Suprapubic skin (tissue), 4 donors: ENCODE data around the gene MYRFL. TPM values are rescaled to one million over a fixed set of nuclear protein-coding genes. Genes with fewer than 3 reads are reported as not detected.

Experiments used
- DNase-seq, 2 donors: peaks; one replicate each; pipeline ENCODE4 v3.0.0-alpha.2; 2019; ENCODE audit warnings: low spot score in 2 of 2
- H3K27ac ChIP-seq: fragments of 200-600 bp; sonication (generic); one replicate; pipeline ENCODE4 v1.5.1; 2019
- H3K27me3 ChIP-seq: fragments of 200-600 bp; sonication (generic); one replicate; pipeline ENCODE4 v1.5.1; 2019
- H3K36me3 ChIP-seq: fragments of 200-600 bp; sonication (generic); one replicate; pipeline ENCODE4 v1.5.1; 2019
- H3K4me1 ChIP-seq: fragments of 200-600 bp; sonication (generic); one replicate; pipeline ENCODE4 v1.5.1; 2019
- H3K4me3 ChIP-seq: fragments of 200-600 bp; sonication (generic); one replicate; pipeline ENCODE4 v1.5.1; 2019; ENCODE audit warnings: mild to moderate bottlenecking
- H3K9me3 ChIP-seq: fragments of 200-600 bp; sonication (generic); one replicate; pipeline ENCODE4 v1.5.1; 2019
- EP300 ChIP-seq: sonication (generic); formaldehyde crosslinking; IDR thresholded peaks from one replicate; pipeline ENCODE4 v1.6.1; 2017; ENCODE audit warnings: antibody characterized with exemption
- POLR2A ChIP-seq, 2 donors: fragments of 450-650 bp; IDR thresholded peaks; one replicate each; pipeline ENCODE4 v1.6.1; 2017; ENCODE audit warnings: antibody characterized with exemption in 2 of 2, mild to moderate bottlenecking in 2 of 2, moderate library complexity in 2 of 2
- POLR2AphosphoS5 ChIP-seq, 3 donors: sonication (generic); formaldehyde crosslinking; IDR thresholded peaks; one replicate each; pipeline ENCODE4 v1.6.1; 2017; ENCODE audit warnings: antibody characterized with exemption in 3 of 3
- WGBS: methylation state at CpG from one replicate; pipeline ENCODE4 v1.1.5; 2018; 5-methylcytosine and 5-hydroxymethylcytosine counted together
- total RNA-seq, 4 donors: library from RNA; depleted of rRNA; stranded (reverse); fragments of >200 nt; gene quantifications; one replicate each; pipeline ENCODE4 v1.1.0, GENCODE V29; 2016
- TF ChIP-seq, protein P1 (sequence below), 2 donors: fragments of 200-600 bp in 1 of 2; fragments of 450-650 bp in 1 of 2; sonication (generic) in 1 of 2; IDR thresholded peaks; one replicate each; pipeline ENCODE4 v1.5.1; 2016 to 2019; ENCODE audit warnings: antibody characterized with exemption in 2 of 2, mild to moderate bottlenecking in 1 of 2, moderate library complexity in 1 of 2

MYRFL gene
- total RNA-seq, 4 donors from 2014 or later, result 1.2 to 3.2 TPM; not detected in 2

DNA sequence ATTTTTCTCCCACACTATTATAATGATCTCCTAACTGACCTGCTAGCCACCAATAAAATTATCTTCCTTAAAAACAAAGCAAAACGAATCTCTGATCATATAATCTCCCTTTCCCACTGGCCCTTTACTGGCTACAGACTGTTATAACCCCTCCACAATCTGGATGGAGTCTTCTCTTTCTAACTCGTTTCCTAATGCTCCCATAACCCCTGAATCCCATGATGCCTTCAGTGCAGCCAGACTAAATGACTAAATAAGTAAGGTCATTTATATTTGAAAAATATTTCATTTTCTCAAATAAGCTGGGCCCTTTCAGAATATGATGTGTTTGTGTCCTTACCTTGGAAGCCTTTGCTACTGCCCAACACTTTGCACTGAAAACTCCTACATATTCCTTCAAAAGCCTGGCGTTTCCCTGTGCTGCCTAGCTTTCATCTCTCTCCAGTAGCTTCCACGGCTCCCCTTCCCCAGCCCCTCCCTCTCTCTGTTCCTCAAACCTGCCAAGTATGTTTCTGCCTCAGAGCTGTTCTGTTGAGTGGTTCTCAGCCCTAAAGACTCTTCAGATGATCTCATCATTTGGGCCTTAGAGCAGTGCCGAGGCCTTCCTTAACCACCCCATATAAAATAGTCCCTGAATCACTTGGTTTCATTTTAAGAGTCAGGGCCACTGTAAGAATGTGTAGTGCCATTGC is 91.7 kb downstream of the MYRFL start:
- no peaks in the 10 kb centered on the region for H3K4me1 ChIP-seq
- H3K27me3 ChIP-seq, result no peaks in the 10 kb centered on the region
- H3K9me3 ChIP-seq, result no peaks in the 10 kb centered on the region
- no peak overlapping the region for H3K27ac ChIP-seq
- no peak overlapping the region for H3K4me3 ChIP-seq
- TF ChIP-seq, protein P1, sequence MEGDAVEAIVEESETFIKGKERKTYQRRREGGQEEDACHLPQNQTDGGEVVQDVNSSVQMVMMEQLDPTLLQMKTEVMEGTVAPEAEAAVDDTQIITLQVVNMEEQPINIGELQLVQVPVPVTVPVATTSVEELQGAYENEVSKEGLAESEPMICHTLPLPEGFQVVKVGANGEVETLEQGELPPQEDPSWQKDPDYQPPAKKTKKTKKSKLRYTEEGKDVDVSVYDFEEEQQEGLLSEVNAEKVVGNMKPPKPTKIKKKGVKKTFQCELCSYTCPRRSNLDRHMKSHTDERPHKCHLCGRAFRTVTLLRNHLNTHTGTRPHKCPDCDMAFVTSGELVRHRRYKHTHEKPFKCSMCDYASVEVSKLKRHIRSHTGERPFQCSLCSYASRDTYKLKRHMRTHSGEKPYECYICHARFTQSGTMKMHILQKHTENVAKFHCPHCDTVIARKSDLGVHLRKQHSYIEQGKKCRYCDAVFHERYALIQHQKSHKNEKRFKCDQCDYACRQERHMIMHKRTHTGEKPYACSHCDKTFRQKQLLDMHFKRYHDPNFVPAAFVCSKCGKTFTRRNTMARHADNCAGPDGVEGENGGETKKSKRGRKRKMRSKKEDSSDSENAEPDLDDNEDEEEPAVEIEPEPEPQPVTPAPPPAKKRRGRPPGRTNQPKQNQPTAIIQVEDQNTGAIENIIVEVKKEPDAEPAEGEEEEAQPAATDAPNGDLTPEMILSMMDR (IDR thresholded peaks at IDR 0.05), result no peak
- no peak for TF ChIP-seq EP300
- no peak for TF ChIP-seq POLR2A (IDR thresholded peaks at IDR 0.05)
- no peak for TF ChIP-seq POLR2AphosphoS5 (IDR thresholded peaks at IDR 0.05)
- DNase-seq, result no peak
- WGBS, result 43% methylated on average over 5 of the region's 5 CpGs
- no peaks in the 10 kb centered on the region for H3K36me3 ChIP-seq

DNA sequence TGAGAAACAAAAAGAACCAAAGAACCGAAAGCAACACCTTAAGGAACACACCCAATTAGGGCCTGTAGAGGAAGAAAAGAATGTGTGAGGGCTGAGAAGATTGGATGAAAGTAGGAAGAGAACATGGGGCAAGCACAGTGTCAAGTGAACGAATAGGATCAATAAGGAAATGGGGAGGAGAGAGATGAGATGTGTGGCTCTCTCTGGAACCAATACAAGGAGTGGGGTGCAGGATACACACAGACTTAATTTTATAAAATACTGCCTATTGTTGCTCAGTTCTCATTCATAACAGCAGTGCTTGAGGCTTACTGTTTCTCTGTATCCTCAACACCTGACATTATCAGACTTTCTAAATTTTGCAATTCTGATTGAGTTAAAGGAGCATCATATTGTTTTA is 93.3 kb downstream of the MYRFL start:
- Histone ChIP-seq H3K36me3 (no peaks in the 10 kb centered on the region), H3K27ac (no peak overlapping the region), H3K27me3 (no peaks in the 10 kb centered on the region), H3K4me3 (no peak overlapping the region), H3K9me3 (no peaks in the 10 kb centered on the region), H3K4me1 (no peaks in the 10 kb centered on the region)
- WGBS, result 91% methylated on average over 2 of the region's 2 CpGs
- TF ChIP-seq, protein P1 (IDR thresholded peaks at IDR 0.05), result no peak
- no peak for TF ChIP-seq EP300
- TF ChIP-seq POLR2A (IDR thresholded peaks at IDR 0.05), result no peak
- no peak for TF ChIP-seq POLR2AphosphoS5 (IDR thresholded peaks at IDR 0.05)
- no peak for DNase-seq

DNA sequence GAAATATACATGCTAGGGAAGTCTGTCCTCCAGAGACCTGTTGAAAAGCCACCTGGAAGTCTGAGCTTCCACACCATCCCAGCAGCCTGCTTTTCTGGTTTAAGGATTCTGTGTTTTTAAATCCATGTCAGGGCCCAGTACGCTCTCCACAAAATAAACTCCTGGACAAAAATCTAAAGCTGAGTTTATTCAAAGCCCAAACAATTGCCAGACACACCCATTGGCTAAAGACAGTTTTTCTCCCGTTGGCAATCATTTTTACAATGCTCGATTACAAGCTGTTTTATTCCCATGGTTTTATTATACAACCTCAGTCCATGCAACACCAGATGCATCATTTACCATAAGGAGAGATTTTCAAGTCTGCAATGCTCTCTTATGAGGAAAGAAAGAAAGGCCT is 94.5 kb downstream of the MYRFL start:
- H3K27ac ChIP-seq, result no peak overlapping the region

DNA sequence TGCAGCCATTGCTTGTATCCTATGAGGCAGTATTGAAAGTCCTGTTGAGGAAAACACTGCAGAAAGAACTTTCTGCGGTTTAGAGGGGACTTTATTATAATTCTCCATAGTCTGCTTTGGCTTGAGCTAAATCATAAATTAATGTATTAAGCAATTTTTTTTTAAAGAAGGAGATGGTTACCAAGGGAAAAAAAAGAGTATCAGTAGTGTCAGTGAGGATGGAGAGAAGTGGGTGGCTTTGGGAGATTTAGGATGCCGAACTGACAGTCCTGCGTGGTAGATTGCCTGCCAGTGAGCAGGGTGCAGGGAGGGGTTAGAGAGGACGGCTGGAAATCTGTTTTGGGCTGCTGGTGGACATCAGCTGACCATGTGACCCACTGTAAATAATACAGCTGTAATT is 96.8 kb downstream of the MYRFL start:
- no peak overlapping the region for H3K27ac ChIP-seq
- no peaks in the 10 kb centered on the region for H3K9me3 ChIP-seq
- no peaks in the 10 kb centered on the region for H3K27me3 ChIP-seq
- H3K36me3 ChIP-seq, result no peaks in the 10 kb centered on the region
- WGBS, result 88% methylated on average over 4 of the region's 4 CpGs
- H3K4me1 ChIP-seq, result no peaks in the 10 kb centered on the region
- DNase-seq, result no peak
- H3K4me3 ChIP-seq, result no peak overlapping the region
- TF ChIP-seq POLR2AphosphoS5 (IDR thresholded peaks at IDR 0.05) (no peak), EP300 (no peak), POLR2A (IDR thresholded peaks at IDR 0.05) (no peak)
- TF ChIP-seq, protein P1 (IDR thresholded peaks at IDR 0.05), result no peak

More for the DNA sequence above, 94.5 kb downstream of the MYRFL start:
- Histone ChIP-seq H3K27me3 (no peaks in the 10 kb centered on the region), H3K36me3 (no peaks in the 10 kb centered on the region), H3K4me1 (no peaks in the 10 kb centered on the region), H3K9me3 (no peaks in the 10 kb centered on the region), H3K4me3 (no peak overlapping the region)
- no peak for DNase-seq
- TF ChIP-seq POLR2AphosphoS5 (IDR thresholded peaks at IDR 0.05), result no peak
- TF ChIP-seq, protein P1 (IDR thresholded peaks at IDR 0.05), result no peak
- TF ChIP-seq EP300, result no peak
- no peak for TF ChIP-seq POLR2A (IDR thresholded peaks at IDR 0.05)
- 35% methylated on average over 3 of the region's 3 CpGs for WGBS

DNA sequence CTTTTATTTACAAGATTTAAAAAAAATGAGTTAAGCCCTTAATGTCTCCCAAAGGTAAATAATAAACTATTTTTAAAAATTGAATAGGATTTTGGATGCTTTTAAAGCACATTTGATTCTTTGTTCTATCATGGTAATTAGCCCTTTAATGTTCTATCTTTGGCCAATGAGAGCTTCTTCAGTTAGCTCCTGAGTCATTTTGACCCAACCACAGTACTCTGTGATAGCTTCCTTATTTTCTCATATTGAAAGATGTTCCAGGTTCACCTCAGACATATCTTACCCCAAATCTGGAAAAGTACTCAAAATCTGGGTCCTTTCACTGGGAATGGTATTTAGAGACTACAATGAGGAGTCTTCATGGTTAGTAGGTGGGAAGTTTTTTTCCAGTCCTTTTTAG is 98.0 kb downstream of the MYRFL start:
- no peaks in the 10 kb centered on the region for H3K9me3 ChIP-seq

DNA sequence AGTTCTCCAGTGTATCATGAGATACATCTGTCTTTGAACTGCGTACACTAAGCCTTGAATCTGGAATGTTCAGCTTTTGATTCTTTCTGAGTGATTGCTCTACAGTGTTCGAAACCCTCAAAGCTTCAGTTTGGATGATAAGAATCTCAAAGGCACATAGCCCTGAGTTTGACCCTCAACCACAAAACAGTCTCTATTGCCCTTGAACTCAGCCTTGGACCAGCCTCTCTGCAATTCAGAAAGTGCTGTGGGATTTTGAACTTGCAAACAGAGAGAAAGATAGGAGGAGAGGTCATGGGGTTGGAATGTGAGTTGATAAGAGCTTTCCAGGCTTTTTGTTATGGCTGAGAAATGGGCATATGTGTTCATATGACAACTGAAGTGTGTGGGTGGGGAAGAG is 100.3 kb downstream of the MYRFL start:
- no peak overlapping the region for H3K4me3 ChIP-seq
- no peaks in the 10 kb centered on the region for H3K36me3 ChIP-seq
- H3K27ac ChIP-seq, result no peak overlapping the region
- no peak for TF ChIP-seq POLR2AphosphoS5 (IDR thresholded peaks at IDR 0.05)
- no peak for TF ChIP-seq POLR2A (IDR thresholded peaks at IDR 0.05)
- TF ChIP-seq, protein P1 (IDR thresholded peaks at IDR 0.05), result no peak
- TF ChIP-seq EP300, result no peak
- H3K4me1 ChIP-seq, result no peaks in the 10 kb centered on the region
- WGBS, result 96% methylated on average over 2 of the region's 2 CpGs
- H3K27me3 ChIP-seq, result no peaks in the 10 kb centered on the region
- DNase-seq, result no peak
- H3K9me3 ChIP-seq, result no peaks in the 10 kb centered on the region

More for the DNA sequence above, 98.0 kb downstream of the MYRFL start:
- Histone ChIP-seq H3K27me3 (no peaks in the 10 kb centered on the region), H3K27ac (no peak overlapping the region), H3K4me3 (no peak overlapping the region), H3K4me1 (no peaks in the 10 kb centered on the region), H3K36me3 (no peaks in the 10 kb centered on the region)
- TF ChIP-seq EP300, result no peak
- DNase-seq, result no peak
